H1 (cell line): ENCODE measurements around the gene FOXO4. TPM values are rescaled to one million over a fixed set of nuclear protein-coding genes. Genes with fewer than 3 reads are reported as not detected.

ENCODE experiments used
- CTCF ChIA-PET: fragments of 300-600 bp; sonication (Branson Sonifier 250); formaldehyde crosslinking; loops from one replicate; lab custom pipeline; 2021; ENCODE audit not compliant: partially characterized antibody; lab: Charles Lee
- POLR2A ChIA-PET: fragments of 300-600 bp; sonication (Branson Sonifier 250); formaldehyde crosslinking; loops from one replicate; lab custom pipeline; 2021; ENCODE audit warnings: inconsistent platforms; ENCODE audit not compliant: partially characterized antibody; lab: Charles Lee
- DNase-seq, 2 experiments: peaks; one replicate each; pipeline versions ENCODE4 v3.0.0 to v3.0.0-alpha.2; 2010 to 2022; ENCODE audit warnings: low spot score in 2 of 2, low read depth in 1 of 2, mixed read lengths in 1 of 2
- FAIRE-seq: peaks from 2 replicates; lab custom pipeline; 2011; peaks lifted over from hg19 to GRCh38; lab: Jason Lieb, UNC
- H2AFZ ChIP-seq: 2 replicates; pipeline ENCODE4 v1.8.1; 2012; ENCODE audit warnings: low read length, inconsistent platforms
- H2AK5ac ChIP-seq: 2 replicates; pipeline ENCODE4 v1.6.1; 2013; ENCODE audit warnings: low read depth, low read length
- H2BK120ac ChIP-seq: replicated peaks from 2 replicates; pipeline ENCODE3; 2013; ENCODE audit warnings: low read depth, low read length, inconsistent platforms
- H2BK12ac ChIP-seq: 2 replicates; pipeline ENCODE4 v1.6.1; 2013; ENCODE audit warnings: low read depth, low read length
- H2BK15ac ChIP-seq: 2 replicates; pipeline ENCODE4 v1.6.1; 2013; ENCODE audit warnings: low read length
- H2BK20ac ChIP-seq: 2 replicates; pipeline ENCODE4 v1.6.1; 2013; ENCODE audit warnings: low read length
- H2BK5ac ChIP-seq: 2 replicates; pipeline ENCODE4 v1.6.1; 2013; ENCODE audit warnings: low read depth, low read length
- H3K14ac ChIP-seq: 2 replicates; pipeline ENCODE4 v1.6.1; 2013; ENCODE audit warnings: inconsistent platforms; ENCODE audit not compliant: insufficient read length
- H3K18ac ChIP-seq: 2 replicates; pipeline ENCODE4 v1.6.1; 2013; ENCODE audit warnings: low read length; ENCODE audit errors: extremely low read depth
- H3K23ac ChIP-seq: 2 replicates; pipeline ENCODE4 v1.6.1; 2013; ENCODE audit warnings: inconsistent platforms; ENCODE audit not compliant: insufficient read length
- H3K23me2 ChIP-seq: 2 replicates; pipeline ENCODE4 v1.6.1; 2013; ENCODE audit warnings: low read depth, low read length
- H3K27ac ChIP-seq: 2 replicates; pipeline ENCODE4 v1.6.1; 2011; ENCODE audit warnings: low read depth, low read length, inconsistent platforms
- H3K27me3 ChIP-seq, 4 experiments: replicated peaks in 1 of 4; 1 replicate in 1 of 4; 2 replicates in 3 of 4; pipeline versions ENCODE4 v1.6.1 to v1.8.1; 2011 to 2013; ENCODE audit warnings: low read length in 3 of 4, mild to moderate bottlenecking in 3 of 4, inconsistent platforms in 2 of 4, mixed read lengths in 2 of 4, moderate library complexity in 1 of 4; ENCODE audit not compliant: control insufficient read depth in 3 of 4, insufficient read depth in 3 of 4; ENCODE audit errors: extremely low read depth in 1 of 4
- H3K36me3 ChIP-seq, 4 experiments: 2 replicates each; pipeline versions ENCODE4 v1.6.1 to v1.8.1; 2011 to 2013; ENCODE audit warnings: mild to moderate bottlenecking in 4 of 4, low read length in 3 of 4, moderate library complexity in 2 of 4, control low read depth in 1 of 4, inconsistent platforms in 1 of 4; ENCODE audit not compliant: insufficient read depth in 4 of 4, control insufficient read depth in 2 of 4
- H3K4ac ChIP-seq: replicated peaks from 2 replicates; pipeline ENCODE3; 2013; ENCODE audit warnings: low read length, low read depth, mixed read lengths, inconsistent platforms; ENCODE audit not compliant: insufficient read length
- H3K4me1 ChIP-seq, 4 experiments: replicated peaks in 1 of 4; 1 replicate in 1 of 4; 2 replicates in 3 of 4; pipeline versions ENCODE4 v1.6.1 to v1.8.1; 2011 to 2013; ENCODE audit warnings: low read length in 3 of 4, inconsistent platforms in 2 of 4, mixed read lengths in 1 of 4; ENCODE audit not compliant: insufficient read depth in 4 of 4, control insufficient read depth in 3 of 4
- H3K4me2 ChIP-seq, 2 experiments: 2 replicates each; pipeline versions ENCODE4 v1.6.1 to v1.8.1; 2011 to 2013; ENCODE audit warnings: low read depth in 2 of 2, low read length in 2 of 2, control low read depth in 1 of 2, inconsistent platforms in 1 of 2, mild to moderate bottlenecking in 1 of 2; ENCODE audit not compliant: insufficient read depth in 1 of 2
- H3K4me3 ChIP-seq, 4 experiments: fragments of 200-600, 300-600 bp in 1 of 4; sonication (generic), shearing (Covaris generic), sonication (Bioruptor Twin) in 1 of 4; 2 replicates each; pipeline versions ENCODE4 v1.5.1 to v1.8.1; 2011 to 2016; ENCODE audit warnings: low read length in 4 of 4, low read depth in 3 of 4, control low read depth in 2 of 4, inconsistent platforms in 2 of 4, mild to moderate bottlenecking in 2 of 4, mixed read lengths in 1 of 4, moderate library complexity in 1 of 4; ENCODE audit not compliant: insufficient read depth in 2 of 4; ENCODE audit errors: extremely low read depth in 1 of 4
- H3K56ac ChIP-seq: replicated peaks from 2 replicates; pipeline ENCODE3; 2013; ENCODE audit warnings: low read depth, mild to moderate bottlenecking, mixed read lengths, low read length, inconsistent platforms; ENCODE audit not compliant: insufficient read length
- H3K79me1 ChIP-seq: 2 replicates; pipeline ENCODE4 v1.6.1; 2013; ENCODE audit warnings: low read depth, low read length, control low read depth
- H3K79me2 ChIP-seq, 2 experiments: 2 replicates each; pipeline versions ENCODE4 v1.6.1 to v1.8.1; 2012 to 2013; ENCODE audit warnings: low read length in 2 of 2, mild to moderate bottlenecking in 2 of 2, inconsistent platforms in 1 of 2; ENCODE audit not compliant: insufficient read depth in 2 of 2, control insufficient read depth in 1 of 2
- H3K9ac ChIP-seq, 4 experiments: replicated peaks in 1 of 4; 1 replicate in 1 of 4; 2 replicates in 3 of 4; pipeline versions ENCODE4 v1.6.1 to v1.8.1; 2011 to 2013; ENCODE audit warnings: low read depth in 3 of 4, low read length in 3 of 4, control low read depth in 2 of 4, mild to moderate bottlenecking in 2 of 4, moderate library complexity in 2 of 4, inconsistent platforms in 1 of 4; ENCODE audit errors: extremely low read depth in 1 of 4
- H3K9me3 ChIP-seq, 2 experiments: 2 replicates each; pipeline versions ENCODE4 v1.6.1 to v1.8.1; 2012 to 2013; ENCODE audit warnings: mild to moderate bottlenecking in 2 of 2, moderate library complexity in 2 of 2, control low read depth in 1 of 2, inconsistent platforms in 1 of 2, low read depth in 1 of 2, low read length in 1 of 2, mixed read lengths in 1 of 2; ENCODE audit not compliant: insufficient read depth in 2 of 2
- H4K20me1 ChIP-seq, 2 experiments: replicated peaks in 1 of 2; 2 replicates each; pipeline versions ENCODE3 to v1.8.1; 2011 to 2013; ENCODE audit warnings: inconsistent platforms in 2 of 2, low read length in 2 of 2, mild to moderate bottlenecking in 1 of 2; ENCODE audit not compliant: insufficient read depth in 2 of 2, control insufficient read depth in 1 of 2
- H4K5ac ChIP-seq: 2 replicates; pipeline ENCODE4 v1.6.1; 2013; ENCODE audit warnings: low read length, low read depth, mixed read lengths, inconsistent platforms; ENCODE audit not compliant: insufficient read length
- H4K8ac ChIP-seq: 2 replicates; pipeline ENCODE4 v1.8.0; 2013; ENCODE audit warnings: mild to moderate bottlenecking, moderate library complexity, low read length, inconsistent platforms; ENCODE audit not compliant: insufficient read depth; ENCODE audit errors: extremely low read depth
- H4K91ac ChIP-seq: replicated peaks from 2 replicates; pipeline ENCODE3; 2013; ENCODE audit warnings: low read length, mixed read lengths, inconsistent platforms; ENCODE audit not compliant: insufficient read length
- CBX8 ChIP-seq: fragments of 300-800, 300-1000 bp; sonication (generic); IDR thresholded peaks from 2 replicates; pipeline ENCODE4 v1.7.1; 2016; ENCODE audit warnings: low read depth, low read length, borderline replicate concordance
- KDM4A ChIP-seq: IDR thresholded peaks from one replicate; pipeline ENCODE4 v1.7.1; 2012; ENCODE audit warnings: low read depth, mild to moderate bottlenecking, moderate library complexity, low read length, inconsistent platforms; ENCODE audit not compliant: severe bottlenecking
- SIN3A ChIP-seq, 2 experiments: IDR thresholded peaks in 1 of 2; conservative IDR thresholded peaks in 1 of 2; 2 replicates each; pipeline ENCODE4 v1.6.1; 2011 to 2012; ENCODE audit warnings: low read length in 2 of 2, improper control_type of control experiment in 1 of 2, low read depth in 1 of 2, mild to moderate bottlenecking in 1 of 2
- SIRT6 ChIP-seq: IDR thresholded peaks from one replicate; pipeline ENCODE4 v1.7.1; 2012; ENCODE audit warnings: low read length, inconsistent platforms
- SRF ChIP-seq: IDR thresholded peaks from 2 replicates; pipeline ENCODE4 v1.6.1; 2011; ENCODE audit warnings: mild to moderate bottlenecking, low read depth, low read length, moderate library complexity
- TBP ChIP-seq: IDR thresholded peaks from 2 replicates; pipeline ENCODE4 v1.6.1; 2011; ENCODE audit warnings: low read depth, low read length, improper control_type of control experiment
- YY1 ChIP-seq: IDR thresholded peaks from 2 replicates; pipeline ENCODE4 v1.6.1; 2011; ENCODE audit warnings: low read depth, mild to moderate bottlenecking, low read length
- WGBS, 2 experiments: shearing (Covaris generic) in 1 of 2; methylation state at CpG; one replicate each; pipeline versions ENCODE4 v1.1.6 to v1.1.7; 2013 to 2015; ENCODE audit warnings: low lambda C conversion rate in 2 of 2, mixed read lengths in 2 of 2, inconsistent platforms in 1 of 2, low coverage in 1 of 2, missing lambda C conversion rate in 1 of 2; ENCODE audit not compliant: insufficient replicate concordance in 2 of 2, insufficient coverage in 1 of 2, insufficient read length in 1 of 2; ENCODE audit errors: extremely low coverage in 1 of 2, missing lambda C conversion rate in 1 of 2; 5-methylcytosine and 5-hydroxymethylcytosine counted together
- polyA plus RNA-seq, 7 experiments: library from polyadenylated mRNA; depleted of rRNA in 3 of 7; stranded (reverse) in 5 of 7; unstranded in 2 of 7; fragments of >200 nt in 5 of 7; fragments of 200-250 nt in 2 of 7; gene quantifications; 1 replicate in 5 of 7; 2 replicates in 1 of 7; 4 replicates in 1 of 7; pipeline versions ENCODE4 v1.2.1 to v1.2.3, GENCODE V29; 2011 to 2013; ENCODE audit warnings: missing spikeins in 2 of 7, mixed read lengths in 2 of 7
- total RNA-seq: library from RNA; stranded (reverse); fragmentation: NEBNext Ultra II Directional; extraction: Animal tissue kit (Norgen Biotek cat#: 25700); gene quantifications from 2 replicates; pipeline ENCODE4 v1.2.1, GENCODE V29; 2021

The FOXO4 gene
- total and polyA plus RNA-seq, 2 of the 8 experiments (the other 6 are each of a cell fraction or from before 2014, with no cell fraction given): 12.3 to 57.4 TPM

GRCh38 chrX:71107762-71108360 lies 12.2 kb downstream of the FOXO4 start:
- no peaks in the 10 kb centered on the region for H4K20me1 ChIP-seq
- H3K27ac ChIP-seq: no peak overlapping the region
- no peaks in the 10 kb centered on the region for H3K36me3 ChIP-seq
- H2BK12ac ChIP-seq: no peak overlapping the region
- ChIA-PET POLR2A (interaction anchor here (0.8 kb wide), 1 partner anchor 11 kb away, joined by 3 read pairs; the partner anchor contains the start of gene MED12), CTCF (no interaction called here)
- no peak overlapping the region for H3K4me3 ChIP-seq
- no peak overlapping the region for H3K56ac ChIP-seq
- H3K14ac ChIP-seq: no peak overlapping the region
- H3K27me3 ChIP-seq: peaks cover 0 to 2% (median 0%) of the 10 kb centered on the region in 4 experiments; a peak in 2 of 7 replicates
- no peak for FAIRE-seq
- DNase-seq: no peak
- H3K9me3 ChIP-seq: no peaks in the 10 kb centered on the region
- H3K23me2 ChIP-seq: peaks cover 2% of the 10 kb centered on the region; the same call in 1 of the 2 replicates
- no peak overlapping the region for H4K5ac ChIP-seq
- H2BK5ac ChIP-seq: no peak overlapping the region
- no peak overlapping the region for H3K4ac ChIP-seq
- H4K91ac ChIP-seq: no peak overlapping the region
- no peak overlapping the region for H3K18ac ChIP-seq
- H2BK20ac ChIP-seq: no peak overlapping the region
- H3K79me2 ChIP-seq: no peaks in the 10 kb centered on the region
- H3K79me1 ChIP-seq: no peaks in the 10 kb centered on the region
- WGBS, 2 experiments: 73% methylated on average over 6 of the region's 9 CpGs; no CpG with 5 or more reads in 1 of the 2 experiments
- H3K23ac ChIP-seq: no peak overlapping the region
- H2BK15ac ChIP-seq: no peak overlapping the region
- H2AFZ ChIP-seq: no peak overlapping the region
- H4K8ac ChIP-seq: no peak overlapping the region
- peaks cover 2 to 21% (median 6%) of the 10 kb centered on the region in 4 experiments; a peak in 3 of 7 replicates for H3K4me1 ChIP-seq
- H2AK5ac ChIP-seq: no peak overlapping the region
- H3K4me2 ChIP-seq: no peak overlapping the region
- H2BK120ac ChIP-seq: no peak overlapping the region
- TF ChIP-seq YY1 (no peak), SRF (no peak), KDM4A (no peak), SIN3A (conservative IDR thresholded peaks at IDR 0.05 in 1 of 2, IDR thresholded peaks at IDR 0.05 in 1 of 2; ENCODE audit: low read depth in 1 of 2, low read length in 2 of 2) (no peak), CBX8 (no peak), TBP (no peak), SIRT6 (no peak)
- H3K9ac ChIP-seq: no peak overlapping the region
